GM20431 (cell line): ENCODE results near the gene PDLIM7.

Experiments used
- in situ Hi-C: fragments of 300-500 bp; cut with MseI, MboI; formaldehyde crosslinking; loops from one replicate; pipeline ENCODE4 v1.15.0; 2020; ENCODE audit warnings: low sequenced_read_pairs; ENCODE audit not compliant: unreplicated experiment

PDLIM7 gene

GRCh38 chr5:177526191-177526590 lies 28.8 kb upstream of the PDLIM7 start:
- in situ Hi-C loops, result no loop called here

DNA sequence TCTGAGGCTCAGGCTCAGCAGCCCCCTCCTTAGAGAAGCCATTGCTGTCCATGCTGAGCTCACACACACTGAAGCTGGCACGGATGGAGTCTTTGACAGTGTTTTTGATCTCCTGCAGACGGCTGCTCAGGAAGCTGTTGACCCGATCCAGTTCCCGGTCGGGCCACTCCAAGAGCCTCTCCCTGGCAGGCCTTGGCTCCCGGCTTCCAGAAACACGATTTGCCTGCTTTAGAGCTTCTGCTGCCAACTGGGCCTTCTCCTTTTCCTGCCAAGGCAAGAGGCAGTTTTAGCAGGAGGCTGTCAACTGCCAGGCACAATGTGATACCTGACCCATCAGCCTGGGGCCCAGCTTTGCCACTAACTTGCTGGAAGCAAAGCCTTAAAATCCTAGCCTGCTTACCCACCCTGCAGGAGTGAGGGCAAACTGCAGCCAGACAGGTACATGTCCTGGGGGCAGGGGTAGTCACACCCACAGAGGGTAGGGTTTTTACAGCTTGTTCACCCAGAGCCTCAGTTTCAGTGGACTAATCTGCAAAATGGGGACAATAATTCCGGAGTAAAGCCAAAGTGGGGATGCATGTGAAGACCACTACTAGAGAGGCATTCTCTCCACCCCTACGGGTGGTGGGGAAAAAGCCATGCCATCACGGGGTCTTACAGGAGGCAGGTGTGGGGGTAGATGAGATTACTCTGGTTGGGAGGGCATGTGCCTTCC lies 27.7 kb upstream of the PDLIM7 start:
- in situ Hi-C loops, result no loop called here

- in situ Hi-C loops, result no loop called here
Observed at GRCh38 chr5:177524539-177524900, 27.1 kb upstream of the PDLIM7 start.

GRCh38 chr5:177523711-177524538 lies 26.5 kb upstream of the PDLIM7 start:
- in situ Hi-C loops, result no loop called here

DNA sequence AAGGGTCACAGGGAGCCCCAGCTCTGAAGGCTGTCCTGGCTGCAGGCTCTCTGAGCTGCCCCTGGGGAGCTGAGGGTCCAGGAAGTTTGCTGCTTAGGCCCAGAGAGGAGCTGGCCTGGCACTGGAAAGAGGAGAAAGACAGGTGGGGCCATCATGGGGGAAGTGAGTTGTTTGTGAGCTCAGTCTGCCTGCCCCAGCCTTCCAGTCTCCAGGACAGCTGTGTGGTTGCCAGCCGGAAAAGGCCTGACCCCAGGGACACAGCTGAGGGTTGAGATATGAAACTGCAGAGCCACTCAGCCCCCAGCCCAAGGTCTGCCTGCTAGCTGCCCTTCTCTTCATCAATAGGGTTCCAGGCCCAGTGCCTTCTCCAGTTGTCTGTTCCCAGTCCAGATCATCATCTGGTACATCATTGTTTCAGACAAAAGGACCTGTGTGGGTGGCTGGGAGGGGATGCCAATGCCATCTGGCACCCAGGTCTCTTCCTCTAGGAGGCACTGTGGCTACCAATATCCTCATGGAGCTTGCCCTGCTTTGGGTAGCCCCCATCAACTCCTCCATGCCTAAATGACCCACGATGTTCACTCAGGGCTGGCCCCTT lies 23.6 kb upstream of the PDLIM7 start:
- in situ Hi-C loops, result no loop called here

DNA sequence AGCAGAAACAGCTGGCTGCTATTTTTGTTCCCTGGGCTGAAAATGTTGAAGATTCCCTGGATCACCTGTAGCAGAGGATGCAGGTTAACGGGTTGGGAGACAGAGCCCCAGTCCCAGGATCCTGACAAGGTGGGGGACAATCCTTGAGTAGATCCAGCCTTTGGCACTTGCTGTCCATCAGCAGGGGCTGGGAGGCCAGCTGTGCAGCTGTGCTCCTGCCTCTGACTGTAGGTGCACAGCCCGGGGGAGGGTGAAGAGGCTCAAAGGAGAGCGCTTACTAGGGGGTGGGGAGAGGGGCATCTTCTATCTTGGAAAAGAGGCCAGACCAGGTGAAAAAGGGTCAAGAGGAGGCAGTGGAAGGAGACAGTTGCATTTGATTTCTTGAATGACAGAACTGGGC lies 22.9 kb upstream of the PDLIM7 start:
- in situ Hi-C loops, result no loop called here

- in situ Hi-C loops, result no loop called here
Observed at GRCh38 chr5:177519463-177520235, 22.2 kb upstream of the PDLIM7 start.

DNA sequence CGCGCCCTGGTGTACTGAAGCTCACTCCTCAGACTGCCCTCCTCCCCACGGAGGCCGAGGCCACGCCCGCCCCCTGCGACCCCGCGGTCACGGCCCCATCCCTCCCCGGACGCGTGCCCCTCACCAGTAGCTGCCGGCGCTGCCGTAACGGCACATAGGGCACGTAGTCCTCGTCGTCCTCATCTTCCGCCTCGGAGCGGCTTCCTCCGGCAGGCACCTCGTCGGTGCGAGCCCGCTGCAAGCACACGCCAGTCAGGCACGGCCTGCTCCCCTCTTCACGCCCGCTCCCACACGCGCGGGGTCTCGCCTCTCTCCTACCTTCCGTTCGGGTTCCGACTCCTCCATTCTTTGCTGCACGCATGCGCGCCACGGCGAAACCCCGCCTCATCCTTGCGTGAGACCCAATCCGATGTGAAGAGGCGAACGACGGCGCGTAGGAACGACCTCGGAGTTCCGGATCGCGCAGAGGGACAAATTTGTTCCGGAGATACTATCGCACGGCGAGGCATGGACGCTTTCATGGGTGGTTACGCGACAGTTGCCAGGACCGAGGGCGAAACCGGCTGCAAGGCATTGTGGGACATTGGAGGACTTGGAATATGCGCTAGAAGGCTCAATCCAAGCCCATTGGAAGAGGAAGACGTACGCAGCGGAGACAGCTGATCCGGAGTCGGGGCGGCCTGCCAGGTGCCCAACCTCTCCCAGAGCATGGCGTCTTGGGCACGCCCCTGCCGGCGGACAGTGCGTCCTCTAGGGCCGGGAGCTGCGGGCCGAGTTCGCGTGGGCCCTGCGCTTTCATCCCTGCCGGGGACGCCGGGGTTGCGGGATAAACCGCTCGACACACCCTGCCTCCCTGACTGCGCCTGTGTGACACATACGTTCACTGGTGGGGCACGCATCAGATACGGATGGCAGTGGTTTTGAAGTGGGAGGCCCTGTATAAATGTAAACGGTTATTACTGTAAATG lies 19.5 kb upstream of the PDLIM7 start, which contains the start of gene DDX41:
TSS of gene DDX41 (minus strand) at position 361 of the 968 bp plus-strand sequence. CDS start at position 345, 16 bp downstream.
- in situ Hi-C loops, result no loop called here

DNA sequence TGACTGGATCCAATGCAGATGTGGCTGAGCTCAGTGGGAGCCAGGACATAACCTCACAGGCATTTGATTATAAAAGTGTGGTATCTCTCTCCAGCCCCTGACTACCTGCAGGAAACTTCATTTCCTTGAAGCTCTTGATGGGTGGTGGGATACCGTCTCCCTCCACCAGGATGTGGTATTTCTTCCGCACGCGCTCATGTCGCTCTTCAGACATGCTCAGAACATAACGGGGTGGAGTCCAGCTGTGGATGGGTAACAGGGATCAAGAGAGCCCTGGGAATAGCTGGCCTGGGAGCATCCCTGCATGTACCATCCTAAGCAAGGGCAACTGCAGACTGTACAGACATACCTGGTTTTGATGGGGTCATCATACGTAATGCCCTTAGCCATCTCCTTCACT lies 18.2 kb upstream of the PDLIM7 start:
- in situ Hi-C loops, result no loop called here

DNA sequence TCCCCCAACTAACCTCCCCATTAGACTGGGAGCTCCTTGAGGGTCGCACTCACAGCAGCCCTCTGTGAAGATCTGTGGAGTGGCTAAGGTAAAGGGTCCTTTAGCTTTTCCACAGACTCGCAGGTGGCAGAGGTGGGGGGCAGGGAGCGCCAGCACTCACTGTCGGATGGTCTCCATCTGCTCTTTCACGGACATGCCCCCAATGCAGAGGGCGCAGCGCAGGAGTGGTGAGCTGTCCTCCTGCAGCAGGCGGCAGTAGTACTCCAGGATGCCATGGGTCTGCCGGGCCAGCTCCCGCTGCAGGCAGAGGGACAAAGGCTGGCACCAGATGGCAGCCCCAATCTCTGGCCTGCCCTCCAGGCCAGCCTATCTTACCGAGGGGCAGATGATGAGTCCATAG lies 17.1 kb upstream of the PDLIM7 start:
- in situ Hi-C loops, result no loop called here

DNA sequence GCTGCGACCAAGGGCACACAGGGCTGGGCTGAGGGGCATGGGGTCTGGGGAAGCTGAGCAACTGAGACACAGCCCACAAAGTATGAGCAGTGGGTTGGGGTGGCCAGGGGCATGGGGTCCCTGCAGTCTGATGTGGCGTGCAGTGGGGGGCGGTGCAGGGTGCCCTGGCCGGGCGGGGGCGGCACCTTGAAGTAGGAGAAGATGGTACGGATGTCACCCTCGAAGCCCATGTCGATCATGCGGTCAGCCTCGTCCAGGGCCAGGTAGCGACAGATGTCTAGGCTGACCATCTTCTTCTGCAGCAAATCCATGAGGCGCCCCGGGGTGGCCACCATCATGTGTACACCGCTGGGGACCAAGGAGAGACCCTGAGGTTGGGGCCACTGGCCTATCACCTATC lies 16.1 kb upstream of the PDLIM7 start:
- in situ Hi-C loops, result no loop called here

GRCh38 chr5:177512736-177513380 lies 15.5 kb upstream of the PDLIM7 start:
- in situ Hi-C loops, result no loop called here

GRCh38 chr5:177511796-177512675 lies 14.6 kb upstream of the PDLIM7 start:
- in situ Hi-C loops, result no loop called here

- in situ Hi-C loops, result no loop called here
Observed at GRCh38 chr5:177511181-177511580, 13.8 kb upstream of the PDLIM7 start.

DNA sequence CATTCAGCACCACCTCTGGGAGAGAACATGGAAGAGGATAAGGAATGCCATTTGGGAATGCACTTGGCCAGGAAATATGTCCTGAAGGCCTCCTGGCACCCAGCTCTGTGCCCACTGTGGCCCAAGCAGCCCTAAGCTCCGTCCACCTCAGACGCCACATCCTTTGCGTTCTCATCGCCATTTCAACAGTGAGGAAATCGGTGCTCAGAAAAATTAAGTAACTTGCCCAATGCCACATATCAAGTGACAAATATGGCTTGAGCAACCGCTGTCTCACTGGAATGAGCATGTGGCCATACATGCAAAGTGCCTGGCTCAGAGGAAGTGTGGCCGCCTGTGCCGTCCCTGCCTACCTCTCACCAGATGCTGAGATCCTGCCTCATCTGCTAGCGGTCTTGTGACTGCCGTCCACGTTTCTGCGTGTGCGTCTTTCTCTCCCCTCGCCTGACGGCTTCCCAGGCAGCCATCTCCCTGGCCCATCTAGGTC lies 13.2 kb upstream of the PDLIM7 start:
- in situ Hi-C loops, result no loop called here

DNA sequence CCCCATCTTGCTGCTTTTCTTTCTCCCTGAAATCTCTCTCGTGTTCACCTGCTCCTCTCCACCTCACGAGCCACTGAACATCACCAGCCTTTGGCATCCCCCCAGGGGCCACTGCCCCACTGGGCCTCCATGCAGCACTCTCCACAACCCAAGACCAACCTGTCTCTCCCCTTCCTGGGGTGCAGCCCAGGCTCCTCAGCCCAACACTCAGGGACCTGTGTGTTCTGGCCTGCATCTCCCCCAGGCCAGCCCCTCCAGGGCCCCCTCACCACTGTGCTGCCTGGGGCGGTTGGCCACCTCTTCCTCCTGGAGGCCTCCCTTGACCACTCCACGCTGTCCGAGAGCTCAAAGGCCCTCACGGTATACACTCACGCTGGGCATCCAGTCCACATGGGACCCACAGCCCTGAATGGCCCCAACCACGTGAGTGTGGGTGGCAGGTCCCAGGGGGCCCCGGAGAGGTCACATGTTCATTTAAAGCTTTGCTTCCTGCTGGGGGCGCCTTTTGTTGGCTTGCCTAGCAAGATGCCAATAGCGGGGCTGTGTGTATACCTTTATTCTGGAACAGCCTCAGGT lies 12.7 kb upstream of the PDLIM7 start:
- in situ Hi-C loops, result no loop called here

GRCh38 chr5:177509381-177509951 lies 12.1 kb upstream of the PDLIM7 start, which contains the start of gene DOK3:
DOK3 (minus strand) TSS chr5:177509826; CDS start chr5:177509540, 286 bp downstream.
- in situ Hi-C loops, result no loop called here
